Stimulated activated CD4-positive, alpha-beta T cell treated with anti-CD3 and anti-CD28 coated beads, TNF-alpha, amount 100 ng/mL, for 24 hours (primary cell): ENCODE measurements around the gene MYO19.
"Not testable (repeated sequence)": the region's sequence is repeated elsewhere in the genome, so short reads cannot be mapped to it uniquely, and the experiment has no call there.

Source experiments
- DNase-seq, 3 experiments: peaks; one replicate each; pipeline ENCODE4 v3.0.0-alpha.2; 2020; ENCODE audit warnings: low read depth in 3 of 3

The MYO19 gene

DNA sequence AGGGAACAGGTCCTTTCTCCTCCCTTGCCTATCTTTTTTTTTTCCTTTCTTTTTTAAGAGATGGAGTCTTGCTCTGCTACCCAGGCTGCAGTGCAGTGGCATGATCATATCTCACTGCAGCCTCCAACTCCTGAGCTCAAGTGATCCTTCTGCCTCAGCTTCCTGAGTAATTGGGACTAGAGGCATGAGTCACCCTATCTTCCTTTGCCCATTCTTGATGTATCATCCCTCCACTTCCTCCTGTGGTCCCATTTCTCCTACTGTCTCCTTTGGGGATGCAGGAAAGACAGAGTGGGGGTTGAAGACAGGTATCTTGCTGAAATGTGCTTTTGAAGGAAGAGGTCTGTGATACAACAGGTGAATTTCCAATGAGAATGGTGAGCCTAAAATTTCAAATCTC, 5.5 kb downstream of the MYO19 start:
- DNase-seq = no peak

DNA sequence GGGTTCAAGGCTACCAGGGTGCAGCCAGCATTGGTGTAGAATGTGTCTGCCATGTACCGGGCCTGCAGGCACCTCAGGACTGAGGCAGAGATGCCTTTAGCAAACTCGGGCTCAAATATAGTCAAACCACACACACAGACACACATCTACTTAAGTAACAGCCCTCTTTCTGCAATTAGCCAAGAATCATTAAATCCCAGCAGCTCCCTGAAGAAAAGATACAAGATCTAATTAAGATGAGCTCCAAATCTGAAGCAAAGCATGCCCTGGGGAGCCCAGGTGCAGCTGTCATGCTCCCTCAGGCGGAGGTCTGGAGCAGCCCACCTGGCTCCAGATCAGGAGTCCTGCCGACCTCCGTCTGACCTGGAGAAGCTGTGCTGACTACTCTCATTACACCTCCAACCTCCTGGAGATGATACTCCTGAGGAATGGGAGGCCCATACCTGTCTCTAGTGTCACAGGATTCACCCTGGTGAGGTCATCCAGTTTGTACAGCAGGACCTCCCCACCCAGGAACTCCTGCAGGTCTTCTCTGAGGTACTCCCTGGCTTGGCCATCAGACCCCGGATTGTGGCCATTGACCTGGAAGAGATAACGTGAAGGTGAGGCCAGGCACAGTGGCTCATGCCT, 6.9 kb downstream of the MYO19 start:
- DNase-seq = no peak

DNA sequence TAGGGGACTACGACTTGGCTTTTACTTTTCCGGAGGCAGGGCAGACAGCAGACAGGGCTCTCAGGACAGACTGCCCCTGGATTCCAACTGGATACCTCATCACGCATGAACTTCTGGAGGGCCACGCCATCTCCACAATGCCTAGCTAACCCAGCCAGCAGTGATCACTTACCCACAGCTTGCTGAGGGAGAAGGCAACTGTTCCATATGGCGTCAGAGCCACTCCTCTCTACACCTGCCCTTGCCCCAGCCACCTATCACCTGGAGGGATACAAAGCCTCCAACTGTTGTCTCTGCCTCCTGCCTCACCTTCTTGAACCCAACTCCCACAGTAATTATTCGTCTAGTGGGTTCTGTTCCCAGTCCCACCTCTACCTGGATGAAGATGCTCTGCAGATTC, 8.8 kb downstream of the MYO19 start:
- no peak for DNase-seq

DNA sequence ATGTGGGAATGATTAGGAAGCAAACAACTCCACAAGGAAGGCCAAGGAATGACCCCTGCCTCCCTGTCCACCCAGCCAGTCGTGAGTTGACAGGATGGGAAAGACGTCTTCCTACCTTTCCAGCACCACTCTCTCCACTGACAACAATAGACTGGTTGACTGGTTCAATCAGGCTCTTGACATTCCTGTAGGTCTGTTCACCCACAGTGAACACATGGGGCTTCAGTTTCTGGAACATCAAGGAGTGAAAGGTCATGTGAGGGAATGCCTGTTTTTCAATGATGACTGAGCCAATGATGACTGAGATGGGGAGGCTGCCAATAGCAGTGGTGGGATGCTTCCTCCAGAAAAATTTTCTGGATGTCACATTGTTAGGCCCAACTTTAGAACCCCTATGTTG, 9.6 kb downstream of the MYO19 start:
- DNase-seq = no peak

DNA sequence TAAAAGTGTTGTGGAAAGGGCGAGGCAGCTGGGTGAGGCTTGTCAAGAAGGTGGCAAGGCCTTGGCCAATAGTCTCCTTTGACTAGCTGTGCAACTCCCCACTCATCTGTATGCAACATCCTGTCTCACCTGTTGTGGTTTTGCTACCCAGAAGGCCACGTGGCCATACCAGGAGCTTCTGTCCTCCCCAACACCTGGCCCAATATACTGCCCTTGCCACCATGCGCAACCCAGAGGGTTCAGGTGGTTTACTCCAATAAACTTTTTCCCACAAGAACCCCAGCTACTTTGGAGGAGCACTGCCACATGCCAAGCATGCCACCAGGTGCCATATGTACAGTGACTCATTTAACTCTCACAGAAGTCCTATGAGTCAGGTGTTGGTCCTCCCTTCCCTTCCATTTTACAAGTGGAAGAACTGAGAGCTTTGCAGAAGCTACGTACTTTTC, 10.2 kb downstream of the MYO19 start:
- DNase-seq = no peak

DNA sequence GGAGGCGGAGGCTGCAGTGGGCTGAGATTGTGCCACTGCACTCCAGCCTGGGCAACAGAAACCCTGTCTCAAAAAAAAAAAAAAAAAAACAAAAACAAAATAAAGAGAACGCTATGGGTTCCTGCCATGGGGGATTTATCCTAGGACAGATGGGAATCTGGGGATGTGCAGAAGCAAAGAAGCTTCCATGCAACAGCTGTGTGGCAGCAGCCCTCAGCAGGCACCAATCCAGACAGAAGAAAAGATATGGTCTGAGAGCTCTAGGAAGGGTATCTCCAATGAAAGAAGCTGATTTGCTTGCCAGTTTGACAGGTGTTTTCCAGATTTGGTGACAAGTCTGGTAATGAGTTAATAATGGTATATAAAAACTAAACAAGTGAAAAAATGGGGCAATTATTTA, 11.6 kb downstream of the MYO19 start:
- no peak for DNase-seq

DNA sequence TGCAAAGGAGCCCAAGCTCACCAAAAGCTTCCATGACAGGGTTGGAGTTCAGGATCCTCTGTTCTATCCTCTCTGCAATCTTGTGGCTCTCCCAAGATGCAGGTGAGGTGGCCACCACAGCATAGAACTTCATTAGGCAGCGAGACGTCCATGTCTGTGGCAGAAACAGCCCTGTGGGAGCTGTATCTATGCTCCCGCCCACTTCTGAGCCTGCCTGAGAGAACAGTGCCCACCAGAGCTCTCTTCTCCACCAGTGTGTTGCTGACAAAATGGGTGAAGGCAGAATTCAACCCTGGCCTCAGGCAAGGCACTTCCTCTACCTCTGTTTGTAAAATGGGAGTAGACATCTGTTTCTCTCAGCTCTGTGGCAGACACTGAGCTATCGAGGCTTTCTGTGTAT, 18.8 kb downstream of the MYO19 start:
- DNase-seq = no peak

DNA sequence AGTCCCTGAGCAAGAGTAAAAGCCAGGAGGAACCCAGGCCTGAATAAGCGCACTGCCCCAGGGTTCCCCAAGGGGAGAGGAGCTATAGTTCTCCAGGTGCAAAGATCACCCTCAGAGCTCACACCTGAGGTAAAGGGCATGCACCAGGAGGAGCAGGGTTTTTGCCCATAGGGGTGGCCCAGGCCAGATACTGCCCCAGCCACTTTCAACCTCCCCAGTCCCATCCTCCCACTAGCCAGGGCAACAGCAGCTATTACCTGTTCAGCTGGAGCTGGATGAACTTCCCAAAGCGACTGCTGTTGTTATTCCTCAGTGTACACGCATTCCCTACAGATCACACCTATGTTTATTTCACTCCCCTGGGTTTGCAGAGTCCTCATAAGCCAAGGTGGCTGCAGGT, 19.8 kb downstream of the MYO19 start:
- no peak for DNase-seq

DNA sequence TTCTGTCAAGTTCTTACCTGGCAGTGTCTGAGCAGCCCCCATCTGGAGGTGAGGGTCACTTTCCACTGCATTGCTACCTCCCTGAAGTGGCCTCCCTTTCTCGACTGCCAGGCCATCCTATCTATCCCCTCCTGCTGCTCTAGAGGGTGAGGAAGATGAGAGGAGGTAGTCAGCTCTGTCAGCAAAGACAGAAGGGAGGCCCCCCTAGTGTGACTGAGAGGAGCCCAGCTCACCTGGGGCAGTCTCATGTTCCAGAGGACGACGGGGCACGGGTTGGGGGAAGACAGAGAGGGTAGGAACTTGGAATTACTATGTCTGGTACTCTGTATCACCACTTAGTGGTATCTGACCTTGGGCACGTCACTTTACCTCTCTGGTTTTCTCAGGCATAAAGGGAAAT, 22.0 kb downstream of the MYO19 start:
- no peak for DNase-seq

DNA sequence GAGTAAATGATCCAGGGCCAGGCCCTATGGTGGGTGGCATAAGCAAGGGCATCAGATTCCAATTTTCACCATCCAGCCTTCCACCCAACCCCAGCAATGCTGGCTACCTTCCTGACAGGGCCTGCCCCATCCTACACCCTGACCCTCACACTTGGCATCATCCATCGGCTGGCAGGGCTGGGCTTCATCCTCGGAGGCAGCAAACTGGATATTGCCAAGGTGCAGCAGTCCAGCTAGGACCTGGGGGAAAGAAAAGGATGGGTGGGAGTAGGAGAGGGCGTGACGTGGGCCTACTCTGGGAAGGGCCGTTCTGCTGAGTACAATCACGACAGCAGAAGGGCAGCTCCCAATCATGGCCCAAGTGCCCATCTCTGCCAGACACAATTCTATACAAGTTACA, 23.5 kb downstream of the MYO19 start:
- DNase-seq = no peak

DNA sequence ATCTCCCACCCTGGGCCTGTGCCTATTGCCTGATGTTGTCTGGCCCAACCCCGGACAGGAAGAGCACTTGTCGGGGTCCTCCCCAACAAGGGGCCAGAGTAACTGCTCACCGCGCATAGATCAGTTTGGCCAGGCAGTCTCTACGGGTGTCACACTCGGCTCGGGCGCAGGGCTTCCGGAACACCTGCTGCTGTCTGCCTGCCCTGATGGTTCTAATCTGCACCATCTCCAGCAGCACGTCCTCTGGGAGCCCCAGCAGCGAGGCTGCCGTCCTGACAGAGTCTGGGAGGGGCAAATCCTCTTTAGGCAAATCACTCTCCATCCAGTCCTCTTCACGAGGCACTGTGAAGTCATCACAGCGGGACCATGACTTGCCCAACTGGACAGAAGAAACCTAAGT, 24.0 kb downstream of the MYO19 start:
- no peak for DNase-seq

DNA sequence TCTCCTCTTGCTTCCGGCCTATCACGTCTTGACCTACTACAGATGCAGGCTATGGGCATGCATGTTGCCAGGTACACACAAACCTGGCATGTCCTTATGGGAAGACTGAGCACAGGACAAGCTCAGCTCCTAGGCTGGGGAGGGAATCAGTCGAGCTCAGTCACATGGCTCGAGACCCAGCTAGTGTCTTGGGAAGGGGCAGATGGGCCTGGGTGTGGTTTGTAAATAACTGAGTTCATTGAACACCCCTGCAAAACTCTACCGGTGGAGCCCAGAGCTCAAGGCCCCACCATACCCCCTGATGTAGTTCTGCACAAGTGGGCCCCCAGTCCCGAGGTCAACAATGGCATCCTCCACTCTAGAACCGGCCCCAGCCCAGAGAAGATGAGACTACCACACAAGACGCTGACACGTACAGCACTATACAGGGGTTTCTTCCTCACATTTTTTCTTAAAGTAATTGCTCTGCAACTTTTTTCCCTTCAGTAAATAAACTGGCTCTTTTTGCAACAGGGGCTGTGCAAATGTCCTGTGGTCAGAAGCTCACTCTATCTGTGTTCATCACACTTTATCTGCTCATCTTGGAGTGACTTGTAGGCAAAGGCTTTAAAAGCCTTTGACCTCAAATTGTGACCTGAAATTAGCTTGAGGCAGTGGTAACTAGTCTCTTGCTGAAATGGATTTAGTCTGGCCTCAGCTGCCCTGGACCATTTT, 25.2 kb downstream of the MYO19 start:
- no peak for DNase-seq

DNA sequence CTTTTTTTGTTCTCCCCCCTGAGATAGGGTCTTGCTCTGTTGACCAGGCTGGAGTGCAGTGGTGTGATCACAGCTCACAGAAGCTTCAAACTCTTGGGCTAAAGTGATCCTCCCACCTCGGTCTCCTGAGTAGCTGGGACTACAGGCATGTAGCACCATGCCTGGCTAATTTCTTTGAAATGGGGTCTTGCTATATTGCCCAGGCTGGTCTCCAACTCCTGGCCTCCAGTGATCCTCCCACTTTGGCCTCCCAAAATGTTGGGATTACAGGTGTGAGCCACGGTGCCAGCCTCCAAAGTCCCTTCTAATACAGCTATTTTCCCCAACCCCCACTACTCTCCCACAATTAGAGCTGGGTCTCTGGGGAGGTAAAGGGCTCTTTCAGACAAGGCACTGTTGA, 26.2 kb downstream of the MYO19 start:
- not testable (repeated sequence) for DNase-seq

DNA sequence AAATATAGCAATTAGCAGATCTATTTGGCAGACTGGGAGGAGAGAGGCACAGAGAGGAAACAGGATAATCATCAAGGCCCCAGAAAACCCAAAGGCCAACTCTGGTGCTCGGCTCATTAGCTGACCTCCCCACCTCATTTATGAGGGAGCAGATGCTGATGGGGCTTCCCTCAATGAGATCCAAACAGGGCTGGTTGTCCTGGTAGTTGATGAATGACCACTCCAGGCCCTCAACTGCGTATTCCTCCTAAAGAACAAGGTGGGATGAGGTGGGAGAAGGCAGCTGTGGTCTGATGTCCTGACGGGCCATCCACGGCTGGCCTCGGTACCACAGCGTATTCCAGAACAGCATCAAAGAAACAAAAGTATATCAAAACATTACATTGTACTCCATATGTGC, 27.4 kb downstream of the MYO19 start:
- no peak for DNase-seq

DNA sequence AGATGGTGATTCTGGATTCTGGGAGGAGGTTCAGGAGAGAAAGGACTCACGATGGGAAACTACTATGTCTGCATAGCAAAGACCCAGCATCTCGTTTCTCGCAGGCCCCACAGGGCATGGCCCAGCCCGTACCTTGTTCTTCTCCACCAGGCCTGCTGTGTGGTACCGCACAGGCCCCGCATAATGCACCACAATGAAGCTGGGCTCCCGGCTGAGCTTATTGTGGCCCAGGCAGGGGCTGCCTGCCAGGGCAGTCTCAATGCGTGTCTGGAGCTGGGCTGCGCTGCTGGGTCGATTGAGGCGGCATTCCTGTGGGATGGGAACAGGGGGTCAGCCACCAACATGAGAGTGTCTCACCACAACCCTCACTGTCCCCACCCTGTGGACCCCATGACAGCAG, 27.8 kb downstream of the MYO19 start:
- no peak for DNase-seq

DNA sequence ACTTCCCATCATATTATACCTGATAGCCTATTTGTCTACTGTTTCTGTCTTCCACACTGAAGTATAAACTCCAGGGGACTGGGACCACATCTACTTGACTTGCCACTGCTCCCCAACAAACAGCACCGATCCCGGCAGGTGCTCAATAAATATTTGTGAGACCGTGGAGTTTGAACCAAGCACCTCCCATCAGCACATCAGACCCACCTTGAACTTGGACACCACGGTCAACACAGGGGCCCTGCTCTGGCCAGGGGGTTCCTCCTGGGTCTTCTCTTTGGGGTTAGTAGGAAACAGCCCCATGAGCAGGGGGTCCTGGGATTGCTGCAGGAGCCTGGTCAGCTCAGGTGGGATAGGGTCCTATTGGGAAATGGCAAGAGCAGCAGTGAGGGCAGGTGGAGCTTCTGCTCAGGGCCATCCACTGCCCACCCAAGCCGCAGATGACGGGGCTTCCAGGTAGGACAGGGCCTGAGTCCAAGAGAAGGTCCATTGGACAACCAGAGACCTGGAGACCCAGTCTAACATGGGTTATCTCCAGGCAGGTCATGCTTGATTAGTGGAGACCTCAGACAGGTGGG, 28.3 kb downstream of the MYO19 start:
- DNase-seq = no peak

DNA sequence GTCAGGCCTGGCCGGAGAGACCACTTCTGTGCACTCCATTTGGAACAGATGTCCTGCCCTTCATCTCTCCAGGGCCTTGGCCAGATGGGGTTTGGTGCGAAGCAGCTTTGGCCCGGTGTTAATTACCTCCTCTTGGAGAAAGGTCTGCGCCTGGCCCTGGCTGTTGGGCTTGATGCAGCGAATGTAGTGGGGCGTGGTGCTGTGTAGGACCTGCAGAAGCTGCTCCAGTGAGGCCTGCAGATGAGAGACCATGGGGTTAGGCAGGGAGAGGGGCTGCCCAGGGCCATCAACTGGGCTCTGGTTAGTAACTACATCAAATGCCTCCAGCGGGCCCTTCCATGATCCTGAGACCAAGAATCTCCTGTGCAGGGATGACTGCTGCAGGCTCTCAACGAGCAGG, 29.5 kb downstream of the MYO19 start:
- no peak for DNase-seq

DNA sequence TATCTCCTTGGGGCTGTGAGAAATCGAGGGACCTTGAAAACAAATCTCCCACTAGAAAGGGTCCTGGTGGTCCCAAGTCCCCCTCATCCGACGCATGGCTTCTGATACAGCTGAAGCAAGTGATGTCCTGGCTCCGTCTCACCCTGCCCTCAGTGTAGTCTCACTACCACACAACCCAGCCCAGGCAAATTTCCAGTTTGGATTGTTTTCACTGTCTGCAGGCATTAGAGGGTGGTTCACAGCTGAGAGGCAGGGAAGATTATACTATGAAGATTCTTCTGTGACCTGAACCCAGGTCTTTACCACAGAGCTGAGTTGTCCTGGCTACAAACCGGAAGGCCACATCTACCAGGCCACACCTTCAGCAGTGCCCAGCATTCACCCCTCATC, 30.5 kb downstream of the MYO19 start:
- no peak for DNase-seq

DNA sequence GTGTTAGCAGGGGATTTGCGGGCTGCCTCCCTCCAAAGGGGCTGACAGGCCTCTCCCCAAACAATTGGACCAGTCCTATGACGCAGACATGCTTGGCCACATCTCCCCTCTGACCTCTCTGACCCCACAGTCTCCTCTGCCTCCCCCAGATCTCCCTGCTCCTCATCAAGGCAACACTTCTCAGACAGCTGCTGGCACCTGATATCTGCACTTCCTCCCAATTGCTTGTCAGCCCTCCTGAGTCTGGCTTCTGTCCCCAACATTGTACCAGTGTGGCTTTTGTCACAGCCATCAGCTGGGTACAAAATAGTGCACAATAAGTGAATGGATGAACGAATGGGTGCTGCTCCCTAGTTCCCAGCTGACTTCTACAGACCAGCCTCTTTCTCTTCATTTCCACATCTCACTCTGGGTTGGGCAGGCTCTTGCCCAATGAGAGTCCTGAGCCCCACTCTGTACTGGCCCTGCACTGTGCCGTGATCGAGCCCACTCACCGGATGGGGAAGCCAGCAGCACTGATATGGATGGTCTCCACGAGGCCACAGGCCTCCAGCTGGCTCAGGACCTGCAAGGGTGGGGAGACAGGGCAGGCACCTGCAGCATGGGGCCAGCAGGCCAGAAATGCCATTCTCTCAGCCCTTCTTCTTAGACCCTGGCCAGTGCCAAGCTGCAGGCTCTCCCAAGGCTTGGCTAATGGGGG, 31.1 kb downstream of the MYO19 start:
- no peak for DNase-seq

DNA sequence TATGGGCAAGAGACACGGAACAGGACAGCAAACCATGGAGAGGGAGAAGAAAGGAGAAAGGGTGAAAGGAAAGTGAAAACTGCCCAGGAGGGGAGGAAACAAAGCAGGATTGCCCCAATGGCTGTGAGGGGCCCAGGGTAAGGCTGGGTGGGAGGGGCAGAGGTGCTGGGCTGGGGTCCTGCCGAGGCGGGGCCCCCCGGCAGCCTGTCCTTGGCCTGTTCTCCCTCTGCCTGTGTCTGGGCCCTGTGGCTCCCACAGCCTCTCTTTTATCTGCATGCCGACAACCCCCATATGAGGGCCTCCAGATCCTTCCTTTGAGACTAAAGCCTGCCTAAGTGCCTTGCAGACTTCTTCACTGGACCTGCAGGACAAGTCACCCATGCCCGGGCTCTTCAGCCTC, 32.7 kb downstream of the MYO19 start:
- no peak for DNase-seq

DNA sequence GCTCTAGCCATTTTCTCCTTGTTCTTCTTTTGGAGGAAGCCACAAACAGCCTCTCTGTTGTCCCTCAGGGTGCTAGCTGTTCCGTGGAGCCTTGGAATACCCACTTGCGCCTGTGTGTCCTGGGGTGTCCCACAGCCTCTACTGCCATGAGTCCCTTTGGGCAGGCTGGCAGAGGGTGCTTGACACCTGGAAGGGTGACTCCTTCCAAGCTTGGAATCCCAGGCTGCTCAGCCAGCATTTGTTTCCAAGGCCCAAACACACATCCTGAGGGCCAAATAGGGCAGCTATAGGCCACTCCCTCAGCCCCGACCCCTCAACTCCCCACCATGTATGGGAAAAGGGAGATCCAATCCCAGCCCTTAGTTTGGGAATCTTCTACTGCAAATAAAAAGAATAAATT, 33.3 kb downstream of the MYO19 start:
- DNase-seq = no peak

DNA sequence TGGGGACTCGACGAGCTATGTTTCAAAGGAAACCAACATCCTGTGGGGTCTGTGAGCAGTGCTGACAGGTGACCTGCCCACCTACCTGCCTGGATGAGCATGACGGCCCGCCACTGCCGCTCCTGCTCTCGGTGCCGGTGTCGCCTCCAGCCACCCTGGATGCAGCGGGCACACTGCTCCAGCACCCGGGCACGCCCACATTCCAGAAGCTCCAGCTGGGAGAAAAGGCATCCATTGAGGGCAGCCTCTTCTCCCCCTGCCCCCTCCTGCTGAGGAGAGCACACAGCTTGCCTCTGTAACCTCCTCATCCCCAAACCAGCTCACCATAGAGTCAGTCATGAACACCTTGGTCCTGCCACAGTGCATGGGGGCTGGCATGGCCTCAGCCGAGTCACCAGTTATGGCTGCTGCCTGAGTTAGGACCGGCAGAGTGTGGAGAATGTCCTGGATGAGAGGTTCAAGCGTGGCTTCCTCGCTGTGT, 33.9 kb downstream of the MYO19 start:
- DNase-seq = no peak
